ENCODE data around the gene ACOX1.
"Not testable (repeated sequence)": the region's sequence is repeated elsewhere in the genome, so short reads cannot be mapped to it uniquely, and the experiment has no call there.

ACOX1 gene

GRCh38 chr17:75981019-75981615 lies 2.2 kb upstream of the ACOX1 start:
- no peak for DNase-seq (ENCODE audit: low spot score)

GRCh38 chr17:75980188-75981018 lies 1.4 kb upstream of the ACOX1 start:
- no peak for DNase-seq (ENCODE audit: low spot score)

- DNase-seq (ENCODE audit: low spot score) = no peak
Observed at GRCh38 chr17:75979705-75980187, 780 bp upstream of the ACOX1 start.

DNA sequence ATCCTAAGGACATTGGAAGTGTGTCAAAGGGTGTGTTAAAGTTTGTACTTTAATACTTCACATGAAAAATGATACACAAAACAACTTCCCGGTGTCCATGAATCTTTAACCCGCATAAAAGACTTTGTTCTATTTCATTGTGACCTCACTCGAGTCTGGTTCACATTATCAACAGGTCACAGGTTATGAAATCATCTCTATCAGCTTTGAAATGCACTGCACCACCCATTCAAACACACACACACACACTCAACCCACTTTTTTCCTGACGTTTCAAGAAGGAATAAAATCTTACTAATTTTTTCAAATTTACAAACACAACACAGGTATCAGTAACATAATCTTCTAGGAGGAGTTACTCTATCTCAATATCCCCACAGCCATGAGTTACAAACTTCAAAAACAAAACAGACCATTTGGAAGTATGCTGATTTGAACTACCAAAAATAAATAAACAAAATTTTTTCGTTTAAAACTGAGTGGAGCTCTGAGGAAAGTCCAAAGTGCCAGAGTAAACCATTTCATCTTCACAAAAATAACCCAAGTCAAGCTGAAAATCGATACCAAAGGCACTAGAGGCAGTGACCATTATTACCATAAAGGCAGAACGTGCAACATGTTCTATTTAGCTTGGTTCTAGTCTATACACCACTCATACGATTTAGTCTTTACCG lies 2.7 kb downstream of the ACOX1 start:
- DNase-seq (ENCODE audit: low spot score) = peak; percentile 48

- no peak for DNase-seq (ENCODE audit: low spot score)
Observed at GRCh38 chr17:75975757-75976174, 3.2 kb downstream of the ACOX1 start.

GRCh38 chr17:75975187-75975586 lies 3.8 kb downstream of the ACOX1 start:
- not testable (repeated sequence) for DNase-seq (ENCODE audit: low spot score)

GRCh38 chr17:75970626-75971025 lies 8.3 kb downstream of the ACOX1 start:
- DNase-seq (ENCODE audit: low spot score) = no peak

DNA sequence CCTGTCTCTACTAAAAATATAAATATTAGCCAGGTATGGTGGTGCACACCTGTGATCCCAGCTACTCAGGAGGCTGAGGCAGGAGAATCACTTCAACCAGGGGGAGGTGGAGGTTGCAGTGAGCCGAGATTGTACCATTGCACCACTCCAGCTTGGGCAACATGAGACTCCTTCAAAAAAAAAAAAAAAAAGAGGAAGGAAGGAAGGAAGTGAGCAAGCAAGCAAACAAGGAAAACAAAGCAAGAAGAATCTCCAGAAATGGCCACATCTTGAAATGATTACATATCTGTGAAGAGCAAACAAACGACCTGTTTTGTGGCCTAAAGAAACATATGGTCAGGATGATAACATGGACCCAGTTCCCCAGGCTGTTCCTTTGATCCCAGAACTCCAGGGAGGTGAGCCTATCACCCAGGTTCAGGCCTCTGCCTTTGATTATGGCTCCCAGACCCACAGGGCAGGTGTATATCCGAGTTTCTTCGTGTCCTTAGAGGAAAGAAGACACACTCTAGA lies 8.9 kb downstream of the ACOX1 start:
- DNase-seq (ENCODE audit: low spot score) = no peak

DNA sequence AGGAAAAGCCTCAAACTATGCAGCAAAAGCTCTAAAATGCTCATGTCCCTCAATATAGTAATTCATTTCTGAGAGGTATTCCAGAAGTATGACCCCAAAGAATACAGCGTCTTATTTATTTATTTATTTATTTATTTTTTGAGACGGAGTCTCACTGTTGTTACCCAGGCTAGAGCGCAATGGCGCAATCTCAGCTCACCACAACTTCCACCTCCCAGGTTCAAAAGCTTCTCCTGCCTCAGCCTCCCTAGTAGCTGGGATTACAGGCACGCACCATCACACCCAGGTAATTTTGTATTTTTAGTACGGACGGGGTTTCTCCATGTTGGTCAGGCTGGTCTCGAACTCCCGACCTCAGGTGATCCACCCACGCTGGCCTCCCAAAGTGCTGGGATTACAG lies 9.9 kb downstream of the ACOX1 start:
- DNase-seq (ENCODE audit: low spot score) = not testable (repeated sequence)

DNA sequence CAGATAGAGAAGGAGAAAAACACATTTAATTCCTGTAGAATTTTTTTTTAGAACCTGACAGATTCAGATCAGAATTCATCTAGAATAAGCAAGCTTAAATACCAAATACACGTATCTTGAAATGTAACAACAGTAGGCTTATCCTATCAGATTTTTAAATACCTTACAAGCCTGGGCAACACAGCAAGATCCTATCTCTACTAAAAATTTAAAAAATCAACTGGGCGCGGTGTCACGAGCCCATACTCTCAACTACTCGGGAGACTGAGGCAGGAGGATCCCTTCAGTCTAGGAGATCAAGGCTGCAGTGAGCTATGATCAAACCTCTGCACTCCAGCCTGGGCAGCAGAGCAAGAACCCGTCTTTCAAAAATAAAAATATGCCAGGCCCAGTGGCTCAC lies 13.5 kb downstream of the ACOX1 start:
- DNase-seq (ENCODE audit: low spot score) = no peak

- DNase-seq (ENCODE audit: low spot score) = no peak
Observed at GRCh38 chr17:75959839-75960511, 19.0 kb downstream of the ACOX1 start.

GRCh38 chr17:75959051-75959838 lies 19.7 kb downstream of the ACOX1 start:
- no peak for DNase-seq (ENCODE audit: low spot score)

DNA sequence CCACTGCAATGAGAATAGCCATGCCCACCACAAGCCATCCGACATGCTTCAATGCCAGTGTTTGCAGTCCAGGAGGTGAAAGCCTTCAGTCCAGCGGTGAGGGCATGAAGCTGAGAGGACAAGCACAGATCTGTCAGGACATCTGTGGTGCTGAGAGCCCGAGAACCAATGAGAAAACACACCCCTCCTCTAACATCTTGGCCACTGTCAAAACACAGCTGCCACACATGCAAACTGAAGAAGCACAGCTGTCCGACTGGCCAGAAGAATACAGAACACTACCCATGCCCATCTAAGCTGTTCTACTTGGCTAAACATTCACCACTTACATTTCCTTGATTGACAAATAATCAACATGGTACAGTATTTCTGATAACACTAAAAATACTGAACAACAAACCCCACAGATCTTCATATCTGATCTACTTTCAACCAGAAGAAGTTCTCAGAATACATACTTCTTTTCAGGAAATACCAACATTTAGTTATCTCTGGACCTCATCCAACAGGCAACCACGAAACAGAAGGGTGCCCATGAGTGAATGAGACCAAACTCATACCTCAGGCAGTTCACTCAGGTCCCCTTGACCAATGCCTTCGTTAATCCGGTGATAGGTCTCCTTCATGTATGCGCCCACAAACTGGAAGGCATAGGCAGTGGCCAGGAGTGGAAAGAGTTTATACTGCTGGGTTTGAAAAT lies 28.0 kb downstream of the ACOX1 start:
- peak; percentile 56 for DNase-seq (ENCODE audit: low spot score)

DNA sequence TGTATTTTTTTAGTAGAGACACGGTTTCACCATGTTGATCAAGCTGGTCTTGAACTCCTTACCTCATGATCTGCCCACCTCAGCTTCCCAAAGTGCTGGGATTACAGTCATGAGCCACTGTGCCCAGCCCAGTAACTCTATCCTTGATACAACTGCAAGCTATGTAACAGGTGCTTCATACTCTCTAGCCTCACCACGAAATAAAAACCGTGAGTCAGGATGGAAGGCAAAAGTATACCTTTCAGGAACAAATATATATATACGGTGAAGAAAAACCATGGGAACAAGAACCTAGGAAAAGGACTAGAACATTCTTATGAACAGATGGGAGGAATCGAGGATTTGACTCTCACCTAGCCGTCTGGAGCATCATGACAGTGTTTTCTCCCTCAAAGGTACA lies 28.5 kb downstream of the ACOX1 start:
- no peak for DNase-seq (ENCODE audit: low spot score)

DNA sequence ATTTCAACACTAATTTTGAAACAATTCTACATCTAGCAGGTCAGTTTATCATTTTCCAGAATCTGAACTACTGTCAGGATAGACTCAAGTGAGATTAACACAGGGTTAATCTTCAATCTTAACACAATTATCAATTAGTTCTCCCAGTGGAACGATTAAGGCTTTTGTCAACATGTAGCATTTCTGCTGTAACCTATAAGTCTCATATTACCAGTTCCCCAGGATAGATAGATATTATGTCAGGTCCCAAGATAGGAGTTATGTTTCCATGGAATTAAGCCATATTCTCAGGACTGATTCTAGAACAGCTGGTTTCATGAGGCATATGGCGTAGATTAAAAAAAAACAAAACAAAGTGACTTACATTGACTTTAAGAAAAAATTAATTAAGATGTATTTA lies 33.8 kb downstream of the ACOX1 start:
- DNase-seq (ENCODE audit: low spot score) = no peak

GRCh38 chr17:75943491-75943890 lies 35.5 kb downstream of the ACOX1 start:
- no peak for DNase-seq (ENCODE audit: low spot score)

- no peak for DNase-seq (ENCODE audit: low spot score)
Observed at GRCh38 chr17:75942473-75942872, 36.5 kb downstream of the ACOX1 start.

DNA sequence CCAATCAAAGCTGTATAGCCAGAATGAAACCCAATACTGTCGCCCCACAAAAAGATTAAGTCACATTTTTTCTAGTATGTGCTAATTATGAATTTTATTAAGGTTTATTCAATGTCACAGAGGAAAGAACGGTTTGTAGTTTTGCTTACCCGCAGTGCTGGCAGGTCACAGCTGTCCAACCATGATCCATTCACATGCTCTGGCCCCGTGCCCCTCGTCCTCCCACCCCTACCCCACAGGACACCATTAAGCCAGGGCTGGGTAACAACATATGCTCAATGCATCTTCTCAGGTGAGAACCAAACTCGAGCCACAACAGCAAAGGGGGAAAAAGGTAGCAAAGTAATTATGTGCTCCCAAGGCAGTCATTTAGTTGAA lies 37.5 kb downstream of the ACOX1 start:
- DNase-seq (ENCODE audit: low spot score) = no peak

GRCh38 chr17:75940727-75941441 lies 38.1 kb downstream of the ACOX1 start, which contains the start of gene FBF1:
FBF1 (minus strand) TSS chr17:75941042; CDS start chr17:75938149, 2,893 bp downstream.
- DNase-seq (ENCODE audit: low spot score) = peak; percentile 90

GRCh38 chr17:75937652-75938051 lies 41.3 kb downstream of the ACOX1 start:
- no peak for DNase-seq (ENCODE audit: low spot score)
